Esophagus mucosa (tissue), 1 donor: Measurements from ENCODE around the gene VOPP1. TPM values are rescaled to one million over a fixed set of nuclear protein-coding genes. Genes with fewer than 3 reads are reported as not detected.

ENCODE experiments used
- ATAC-seq: fragments of 200-7000 bp; cut with Tn5 transposase; one replicate; pipeline ENCODE4 v1.9.1; 2020
- total RNA-seq: library from RNA; stranded (reverse); gene quantifications from one replicate; pipeline ENCODE4 v1.2.4, GENCODE V29; 2023
- donor health status: DM: yes; HTN: yes; CAD: no.

The VOPP1 gene
- total RNA-seq, 1 donor from 2014 or later, result 11.1 TPM

GRCh38 chr7:55576753-55577152 lies 4.5 kb upstream of the VOPP1 start:
- no peak for ATAC-seq

GRCh38 chr7:55575733-55576132 lies 3.4 kb upstream of the VOPP1 start:
- no peak for ATAC-seq

GRCh38 chr7:55575098-55575497 lies 2.8 kb upstream of the VOPP1 start:
- ATAC-seq, result no peak

GRCh38 chr7:55574051-55574717 lies 1.9 kb upstream of the VOPP1 start:
- no peak for ATAC-seq

GRCh38 chr7:55573234-55573900 lies 1.1 kb upstream of the VOPP1 start:
- ATAC-seq, result no peak

GRCh38 chr7:55571511-55572377 lies 558 bp downstream of the VOPP1 start:
- peak; percentile 53 for ATAC-seq

GRCh38 chr7:55570939-55571338 lies 1.4 kb downstream of the VOPP1 start:
- no peak for ATAC-seq

GRCh38 chr7:55570218-55570873 lies 2.0 kb downstream of the VOPP1 start:
- no peak for ATAC-seq

GRCh38 chr7:55569797-55570196 lies 2.5 kb downstream of the VOPP1 start:
- ATAC-seq, result no peak

- ATAC-seq, result no peak
Observed at GRCh38 chr7:55569269-55569663, 3.0 kb downstream of the VOPP1 start.

- ATAC-seq, result no peak
Observed at GRCh38 chr7:55568613-55569268, 3.6 kb downstream of the VOPP1 start.

- no peak for ATAC-seq
Observed at GRCh38 chr7:55567571-55567970, 4.7 kb downstream of the VOPP1 start.

- ATAC-seq, result no peak
Observed at GRCh38 chr7:55565681-55566080, 6.6 kb downstream of the VOPP1 start.

- ATAC-seq, result no peak
Observed at GRCh38 chr7:55563596-55564325, 8.5 kb downstream of the VOPP1 start.

GRCh38 chr7:55561690-55562089 lies 10.6 kb downstream of the VOPP1 start:
- ATAC-seq, result no peak

- ATAC-seq, result no peak
Observed at GRCh38 chr7:55558962-55559920, 13.1 kb downstream of the VOPP1 start.

GRCh38 chr7:55557666-55558188 lies 14.6 kb downstream of the VOPP1 start:
- ATAC-seq, result peak; percentile 46

- ATAC-seq, result no peak
Observed at GRCh38 chr7:55556492-55556891, 15.8 kb downstream of the VOPP1 start.

GRCh38 chr7:55556031-55556430 lies 16.3 kb downstream of the VOPP1 start:
- ATAC-seq, result peak; percentile 50

- no peak for ATAC-seq
Observed at GRCh38 chr7:55555160-55555559, 17.1 kb downstream of the VOPP1 start.
